Brain pericyte (primary cell): Measurements from ENCODE around the gene TUBB2B.

ENCODE experiments used
- DNase-seq: peaks from one replicate; pipeline ENCODE4 v3.0.0-alpha.2; 2012; ENCODE audit warnings: low read depth, low spot score

TUBB2B gene

DNA sequence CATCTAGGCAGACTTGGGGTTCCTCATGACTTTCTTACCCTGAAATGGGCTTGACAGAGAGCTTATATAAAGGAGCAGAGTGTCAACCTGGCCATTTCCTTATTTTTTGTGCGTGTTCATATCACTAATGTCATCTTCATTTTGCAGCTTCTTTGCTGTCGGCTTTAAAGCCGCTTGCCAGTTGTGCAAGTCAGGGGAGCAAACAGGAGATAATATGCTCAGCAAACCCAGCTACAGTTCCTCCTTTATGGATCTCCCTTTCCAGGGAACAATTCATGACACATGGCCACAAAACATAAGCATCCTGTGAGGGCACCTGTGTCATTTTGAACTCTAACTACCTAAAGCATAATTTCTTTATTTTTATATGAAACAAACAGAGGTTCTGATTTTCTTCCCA lies 6.5 kb upstream of the TUBB2B start:
- DNase-seq: no peak

DNA sequence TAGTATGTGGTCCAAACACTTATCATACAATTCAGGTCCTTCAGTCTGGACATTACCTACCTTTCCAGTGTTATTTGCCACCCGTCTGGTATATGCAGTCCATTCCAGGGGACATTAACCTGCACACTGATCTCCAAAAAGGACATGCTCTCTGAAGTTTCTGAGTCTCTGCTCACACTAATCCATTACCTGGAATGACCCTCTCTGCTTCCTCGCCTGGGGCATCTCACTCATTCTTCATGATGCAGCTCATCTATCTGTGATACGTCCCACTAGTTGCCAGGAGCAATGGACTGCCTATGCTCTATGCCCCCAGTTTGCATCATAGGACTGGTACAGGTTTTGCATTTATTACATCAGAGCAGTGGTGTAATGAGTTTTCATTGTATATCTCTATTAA lies 5.9 kb upstream of the TUBB2B start:
- no peak for DNase-seq

GRCh38 chr6:3232017-3232945 lies 4.8 kb upstream of the TUBB2B start:
- DNase-seq: no peak

- DNase-seq: no peak
Measured at GRCh38 chr6:3231247-3232016, 4.0 kb upstream of the TUBB2B start.

DNA sequence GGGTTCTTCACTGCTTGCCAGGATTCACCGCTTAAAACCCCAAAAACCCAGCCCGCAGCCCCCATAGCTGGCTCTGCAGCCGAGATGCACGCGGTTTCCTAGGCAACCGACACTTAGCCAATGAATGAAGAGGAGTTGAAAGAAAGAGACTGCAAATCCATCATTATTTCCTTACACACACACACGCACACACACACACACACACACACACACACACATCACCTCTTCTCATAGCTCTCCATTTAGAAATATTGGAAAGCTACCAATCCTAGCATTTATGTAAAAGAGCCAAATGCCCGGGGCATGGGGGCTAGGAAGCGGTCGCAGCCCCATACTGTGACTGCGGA lies 3.4 kb upstream of the TUBB2B start:
- no peak for DNase-seq

DNA sequence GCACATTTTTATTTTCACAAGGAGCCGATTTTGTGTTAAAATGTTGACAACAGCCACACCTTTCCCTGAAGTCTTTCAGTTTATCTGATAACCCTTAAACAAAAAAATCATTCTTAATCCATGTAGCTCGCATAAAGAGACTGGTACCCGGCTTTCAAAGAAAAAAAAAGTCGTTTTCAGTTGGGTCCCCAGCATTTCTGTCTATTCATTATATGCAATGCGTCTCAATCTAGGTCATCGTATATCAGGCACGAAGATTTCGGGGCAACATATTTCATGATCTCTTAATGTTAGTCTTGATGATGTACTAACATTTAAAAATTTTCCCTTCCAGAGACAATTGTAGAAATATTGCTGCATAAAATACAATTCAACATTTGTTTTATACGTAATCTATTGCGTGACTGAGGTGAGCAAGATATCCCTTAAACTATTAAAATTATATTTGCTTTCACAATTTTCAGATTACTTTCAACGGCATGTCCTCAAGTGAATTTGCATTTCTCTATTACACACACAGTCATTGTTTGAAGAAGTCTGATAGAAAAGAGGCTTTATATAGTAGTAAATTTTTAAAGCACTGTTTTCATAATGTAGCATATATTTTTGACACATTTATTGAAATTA lies 2.9 kb upstream of the TUBB2B start:
- no peak for DNase-seq

DNA sequence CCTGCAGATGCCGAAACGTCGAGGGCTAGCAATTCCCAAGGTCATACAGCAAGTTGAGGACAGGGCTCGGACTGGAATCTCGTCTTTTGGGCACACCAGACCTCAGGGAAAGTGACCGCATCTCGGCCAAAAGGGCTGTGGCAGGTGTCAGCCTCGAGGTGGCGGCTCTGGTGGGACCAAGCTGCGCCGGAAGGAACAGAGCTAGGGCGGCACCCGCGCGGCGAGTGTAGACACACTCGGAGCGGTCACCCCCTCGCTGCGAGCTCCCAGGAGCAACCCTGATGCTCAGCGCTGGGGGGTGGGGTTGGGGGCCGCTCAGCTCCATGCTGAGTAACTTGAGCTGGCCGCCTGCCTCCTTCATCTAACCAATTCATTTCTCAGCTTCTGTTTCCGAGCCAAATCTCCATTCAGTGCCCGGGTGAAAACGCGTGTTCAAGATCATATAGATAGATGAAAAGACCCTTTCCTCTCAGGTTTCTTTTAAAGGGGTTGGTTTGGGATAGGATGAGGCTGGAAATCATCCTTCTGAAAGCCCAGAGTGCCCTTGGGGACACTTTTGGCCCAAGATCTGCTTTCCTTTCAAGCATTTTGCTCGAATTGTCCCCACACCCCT lies 2.2 kb upstream of the TUBB2B start:
- no peak for DNase-seq

DNA sequence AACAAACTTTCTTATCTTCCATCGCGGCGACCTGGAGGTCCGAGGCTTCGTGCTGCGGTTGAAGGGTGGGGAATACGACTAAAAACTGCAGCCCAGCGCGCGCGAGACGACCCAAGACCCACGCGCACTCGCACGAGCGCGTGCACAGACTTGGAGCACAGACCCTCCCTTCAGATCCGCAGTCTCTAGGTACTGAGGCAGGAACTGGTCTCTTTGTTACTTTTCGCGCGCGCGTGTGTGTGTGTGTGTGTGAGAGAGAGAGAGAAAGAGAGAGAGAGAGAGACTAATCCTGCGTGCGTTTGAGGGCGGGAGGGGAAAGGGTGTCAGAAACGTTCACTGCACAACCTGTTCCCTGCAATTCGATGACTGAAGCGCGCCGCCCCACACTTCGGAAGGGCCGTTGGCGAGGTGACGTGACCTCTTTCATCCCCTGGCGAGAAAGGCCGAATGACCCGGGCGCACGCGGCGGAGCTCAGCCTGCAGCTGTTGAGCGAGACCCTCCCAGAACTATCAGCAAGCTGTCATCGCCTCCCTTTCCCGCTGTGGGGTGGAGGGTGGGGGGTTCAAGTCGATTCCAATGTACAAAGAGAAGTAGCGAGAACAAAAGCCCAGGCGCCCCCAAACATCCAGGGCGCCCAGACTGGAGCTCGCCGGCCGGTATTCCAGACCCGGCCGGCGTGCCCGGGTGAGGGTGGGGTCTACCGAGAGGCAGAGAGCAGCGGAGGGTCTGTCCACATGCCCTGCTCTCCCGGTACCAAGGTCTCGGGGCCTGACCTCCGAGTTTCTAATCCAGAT lies 1.5 kb upstream of the TUBB2B start:
- no peak for DNase-seq

GRCh38 chr6:3228046-3228671 lies 706 bp upstream of the TUBB2B start:
- DNase-seq: no peak

- no peak for DNase-seq
Measured at GRCh38 chr6:3226481-3227362, 731 bp downstream of the TUBB2B start.

DNA sequence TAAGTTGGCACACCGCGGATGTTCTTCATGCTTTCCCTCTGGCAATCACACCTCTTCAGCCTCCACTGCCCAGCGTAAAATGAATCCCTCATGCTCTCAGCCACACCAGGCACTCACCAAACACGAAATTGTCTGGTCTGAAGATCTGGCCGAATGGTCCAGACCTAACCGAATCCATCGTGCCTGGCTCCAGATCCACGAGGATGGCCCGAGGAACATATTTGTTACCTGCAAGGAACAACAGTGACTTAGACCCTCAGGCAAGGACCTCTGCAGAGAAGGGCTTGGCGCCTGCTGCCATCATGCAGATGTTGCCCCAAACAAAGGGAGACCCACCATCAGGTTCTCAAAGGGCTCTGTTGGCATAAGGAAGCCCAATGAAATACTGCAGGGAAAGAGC lies 1.4 kb downstream of the TUBB2B start:
- no peak for DNase-seq

- DNase-seq: no peak
Measured at GRCh38 chr6:3222506-3223038, 4.9 kb downstream of the TUBB2B start.

DNA sequence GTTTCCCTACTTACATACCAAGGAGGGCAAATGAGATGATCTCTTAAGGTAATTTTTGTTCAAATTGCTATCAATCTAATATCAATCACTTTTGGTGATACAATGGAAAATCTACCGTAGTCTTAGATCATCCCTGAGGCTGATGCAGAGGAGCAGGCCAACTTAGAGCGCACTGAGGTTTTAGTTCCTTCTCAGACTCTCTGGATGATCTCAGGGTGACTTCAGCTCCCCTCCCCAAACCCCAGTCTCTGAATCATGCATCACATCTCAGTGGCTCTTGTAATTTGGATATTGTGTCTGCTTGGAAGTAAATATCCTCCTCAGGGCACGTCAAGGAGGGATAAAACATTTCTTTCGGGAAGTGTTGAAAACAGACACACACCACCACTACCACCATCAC lies 5.9 kb downstream of the TUBB2B start:
- no peak for DNase-seq

GRCh38 chr6:3220366-3220765 lies 7.1 kb downstream of the TUBB2B start:
- DNase-seq: no peak

DNA sequence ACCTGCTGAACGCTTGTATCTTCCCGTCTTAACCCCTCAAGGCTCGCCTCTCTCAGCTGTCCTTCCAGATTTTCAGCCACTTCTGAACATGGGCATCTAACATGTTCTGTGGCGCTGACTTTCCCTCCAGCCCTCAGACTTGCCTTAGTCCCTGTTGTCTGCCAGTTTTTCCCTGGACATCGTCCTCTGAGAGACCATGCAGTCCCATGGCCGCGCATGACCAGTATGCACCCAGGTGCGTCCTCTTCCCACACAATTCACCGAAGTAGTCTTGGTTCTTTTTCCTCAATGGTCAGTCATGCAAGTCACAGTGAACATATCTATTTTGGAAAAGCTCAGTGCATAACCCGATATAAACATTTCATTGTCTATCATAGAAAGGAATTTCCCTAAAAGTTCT lies 9.2 kb downstream of the TUBB2B start:
- DNase-seq: no peak

DNA sequence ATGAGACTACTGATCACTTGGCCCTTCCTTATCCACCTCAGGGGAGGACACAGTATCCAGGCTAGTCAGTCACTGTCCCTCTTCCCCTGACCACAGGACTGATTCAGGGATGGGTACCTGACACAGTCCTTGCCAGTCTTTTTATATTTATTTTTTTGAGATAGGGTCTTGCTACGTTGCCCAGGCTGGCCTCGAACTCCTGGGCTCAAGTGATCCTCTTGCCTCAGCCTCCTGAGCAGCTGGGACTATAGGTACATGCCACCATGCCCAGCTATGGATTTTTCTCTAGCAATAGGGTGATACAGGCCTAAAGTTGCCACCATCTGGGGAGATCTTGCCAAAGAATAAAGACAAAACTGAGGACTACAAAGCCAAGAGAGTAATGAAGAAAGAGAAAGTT lies 10.2 kb downstream of the TUBB2B start:
- no peak for DNase-seq

DNA sequence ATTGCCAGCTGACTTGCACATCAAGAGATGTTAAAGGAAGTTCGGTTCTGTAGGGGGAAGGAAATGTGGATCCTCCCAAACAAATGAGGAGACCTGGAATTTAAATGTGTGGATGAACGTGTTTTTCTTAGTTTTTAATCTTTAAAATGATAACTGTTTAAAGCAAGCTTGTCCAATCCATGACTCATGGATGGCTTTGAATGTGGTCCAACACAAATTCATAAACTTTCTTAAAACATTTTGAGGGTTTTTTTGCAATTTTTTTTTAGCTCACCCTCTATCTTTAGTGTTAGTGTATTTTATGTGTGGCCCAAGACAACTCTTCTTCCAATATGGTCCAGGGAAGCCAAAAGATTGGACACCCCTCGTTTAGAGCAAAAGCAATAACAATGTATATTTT lies 12.6 kb downstream of the TUBB2B start:
- DNase-seq: no peak

DNA sequence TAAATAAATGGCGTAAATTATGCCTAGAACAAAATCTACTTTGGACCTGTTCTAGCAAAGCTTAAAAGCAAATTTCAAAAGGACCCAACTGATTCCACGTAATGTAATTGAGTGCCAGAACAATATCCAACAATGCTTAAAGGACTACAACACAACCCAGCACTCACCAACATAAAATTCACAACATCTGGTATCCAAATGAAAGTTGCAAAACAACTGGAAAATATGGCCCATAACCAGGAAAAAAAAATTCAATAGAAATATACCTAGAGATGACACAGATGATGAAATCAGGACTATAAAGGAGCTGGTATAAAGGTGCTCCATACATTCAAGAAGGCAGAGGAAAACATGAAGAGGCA lies 14.1 kb downstream of the TUBB2B start:
- DNase-seq: no peak

DNA sequence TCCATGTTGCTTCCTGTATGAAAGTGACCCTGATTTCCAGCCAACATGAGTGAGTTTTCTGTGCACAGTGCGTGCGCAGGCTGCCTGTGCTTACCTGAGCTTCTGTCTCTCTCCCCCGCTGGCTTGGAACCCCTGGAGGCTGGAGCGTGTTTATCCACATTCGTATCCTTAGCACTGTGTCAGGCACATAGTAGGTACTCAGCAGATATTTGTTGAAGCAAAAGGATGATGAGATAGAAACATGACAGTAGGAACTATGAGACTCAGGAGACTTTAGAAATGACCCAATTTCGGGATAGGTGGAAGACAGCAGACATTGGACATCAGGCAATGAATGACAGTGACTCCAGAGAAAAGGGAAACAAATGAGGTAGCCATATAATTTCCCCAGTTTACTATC lies 15.2 kb downstream of the TUBB2B start:
- no peak for DNase-seq

DNA sequence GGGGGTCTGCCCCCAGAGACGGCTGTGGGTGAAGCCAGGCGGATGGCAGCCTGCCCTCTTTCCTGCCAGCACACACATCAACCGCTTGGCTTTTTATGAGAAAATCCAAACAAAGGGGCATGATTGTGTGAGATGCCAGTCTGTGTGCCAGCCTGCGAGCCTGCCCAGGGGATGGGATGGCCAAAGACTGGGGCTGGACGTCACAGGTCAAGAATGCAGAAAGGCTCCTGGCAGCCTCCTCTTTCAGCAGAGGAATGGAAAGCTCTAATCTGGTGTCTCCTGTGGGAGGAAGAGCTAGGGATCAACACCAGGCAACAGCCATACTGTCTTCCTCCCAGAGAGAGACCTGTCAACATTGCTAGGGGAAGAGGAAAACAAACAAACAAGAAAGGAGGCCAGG lies 15.8 kb downstream of the TUBB2B start:
- DNase-seq: no peak
